SK-N-SH (cell line): Measurements from ENCODE around the gene CLDN16. TPM values are rescaled to one million over a fixed set of nuclear protein-coding genes. Genes with fewer than 3 reads are reported as not detected.

Source experiments
- CTCF ChIA-PET: fragments of 300-600, 350-600 bp; formaldehyde crosslinking; extraction: SDS; loops from one replicate; lab custom pipeline; 2021; lab: Yijun Ruan, JAX
- POLR2A ChIA-PET: fragments of 350-600 bp; sonication (Branson Sonifier 250); formaldehyde crosslinking; extraction: SDS; loops from one replicate; lab custom pipeline; 2020; ENCODE audit warnings: antibody characterized with exemption, inconsistent platforms; lab: Yijun Ruan, JAX
- DNase-seq: peaks from one replicate; pipeline ENCODE4 v3.0.0; 2012
- H2AFZ ChIP-seq: fragments of 200-600 bp; sonication (generic); 2 replicates; pipeline ENCODE4 v1.8.1; 2016; ENCODE audit warnings: antibody characterized with exemption, mild to moderate bottlenecking, low read depth
- H3F3A ChIP-seq: fragments of 200-600 bp; sonication (generic); replicated peaks from 2 replicates; pipeline ENCODE3; 2016; ENCODE audit warnings: antibody characterized with exemption, mild to moderate bottlenecking; ENCODE audit not compliant: insufficient read depth
- H3K27ac ChIP-seq, 2 experiments: fragments of 200-500 bp in 1 of 2; fragments of 200-600 bp in 1 of 2; sonication (Bioruptor generic) in 1 of 2; sonication (generic), shearing (Covaris generic) in 1 of 2; 2 replicates each; pipeline versions ENCODE4 v1.5.1 to v1.6.1; 2014 to 2016; ENCODE audit warnings: low read depth in 2 of 2, inconsistent platforms in 1 of 2, low read length in 1 of 2, mild to moderate bottlenecking in 1 of 2, mixed read lengths in 1 of 2
- H3K27me3 ChIP-seq: fragments of 200-600 bp; sonication (generic), shearing (Covaris generic); 2 replicates; pipeline ENCODE4 v1.6.1; 2016; ENCODE audit warnings: mixed run types; ENCODE audit not compliant: insufficient read depth
- H3K36me3 ChIP-seq, 2 experiments: fragments of 200-500 bp in 1 of 2; fragments of 200-600 bp in 1 of 2; sonication (Bioruptor generic) in 1 of 2; sonication (generic) in 1 of 2; replicated peaks in 1 of 2; 2 replicates each; pipeline versions ENCODE3 to v1.5.1; 2014 to 2016; ENCODE audit warnings: low read length in 1 of 2, mild to moderate bottlenecking in 1 of 2; ENCODE audit not compliant: insufficient read depth in 2 of 2, control insufficient read depth in 1 of 2
- H3K4me1 ChIP-seq, 2 experiments: fragments of 200-500 bp in 1 of 2; fragments of 200-600 bp in 1 of 2; sonication (Bioruptor generic) in 1 of 2; sonication (generic), shearing (Covaris generic) in 1 of 2; 2 replicates each; pipeline versions ENCODE4 v1.5.1 to v1.6.1; 2014 to 2016; ENCODE audit warnings: low read depth in 1 of 2, low read length in 1 of 2, mixed run types in 1 of 2; ENCODE audit not compliant: insufficient read depth in 2 of 2, control insufficient read depth in 1 of 2
- H3K4me2 ChIP-seq: fragments of 200-600 bp; sonication (generic), shearing (Covaris generic); 2 replicates; pipeline ENCODE4 v1.6.1; 2017; ENCODE audit warnings: mixed run types
- H3K4me3 ChIP-seq, 2 experiments: fragments of 200-500 bp in 1 of 2; fragments of 200-600 bp in 1 of 2; sonication (Bioruptor generic) in 1 of 2; sonication (generic), shearing (Covaris generic) in 1 of 2; 2 replicates each; pipeline versions ENCODE4 v1.5.1 to v1.8.1; 2014 to 2016; ENCODE audit warnings: low read depth in 2 of 2, inconsistent platforms in 1 of 2, low read length in 1 of 2, mild to moderate bottlenecking in 1 of 2, mixed read lengths in 1 of 2, moderate library complexity in 1 of 2
- H3K79me2 ChIP-seq: fragments of 200-600 bp; sonication (generic); 2 replicates; pipeline ENCODE4 v1.8.1; 2017; ENCODE audit warnings: mild to moderate bottlenecking; ENCODE audit not compliant: insufficient read depth
- H3K9ac ChIP-seq: fragments of 200-600 bp; sonication (generic); 2 replicates; pipeline ENCODE4 v1.6.1; 2017; ENCODE audit warnings: mixed run types
- H3K9me2 ChIP-seq: fragments of 200-600 bp; sonication (generic); 2 replicates; pipeline ENCODE4 v1.6.1; 2017; ENCODE audit warnings: mixed run types
- H3K9me3 ChIP-seq: fragments of 200-600 bp; sonication (generic); 2 replicates; pipeline ENCODE4 v1.6.1; 2017; ENCODE audit warnings: mixed run types, mild to moderate bottlenecking, moderate library complexity
- H4K20me1 ChIP-seq: fragments of 200-600 bp; sonication (generic); 2 replicates; pipeline ENCODE4 v1.6.1; 2017; ENCODE audit warnings: mild to moderate bottlenecking, mixed run types; ENCODE audit not compliant: insufficient read depth
- ELF1 ChIP-seq: IDR thresholded peaks from 2 replicates; pipeline ENCODE4 v1.4.0; 2012
- JUND ChIP-seq: IDR thresholded peaks from 2 replicates; pipeline ENCODE4 v1.4.0; 2012
- MEF2A ChIP-seq: IDR thresholded peaks from 2 replicates; pipeline ENCODE4 v1.4.0; 2012; ENCODE audit warnings: low read depth, borderline replicate concordance
- NFIC ChIP-seq: IDR thresholded peaks from 2 replicates; pipeline ENCODE4 v1.4.0; 2012; ENCODE audit warnings: borderline replicate concordance
- NRF1 ChIP-seq: IDR thresholded peaks from 2 replicates; pipeline ENCODE4 v1.6.1; 2012; ENCODE audit warnings: low read depth, mild to moderate bottlenecking, low read length
- RCOR1 ChIP-seq: fragments of 150-350 bp; IDR thresholded peaks from 2 replicates; pipeline ENCODE4 v1.6.1; 2017; ENCODE audit warnings: antibody characterized with exemption, low read length
- RFX5 ChIP-seq: IDR thresholded peaks from 2 replicates; pipeline ENCODE4 v1.6.1; 2012; ENCODE audit warnings: mild to moderate bottlenecking, improper control_type of control experiment, low read length
- SIN3A ChIP-seq: IDR thresholded peaks from 2 replicates; pipeline ENCODE4 v1.6.1; 2012; ENCODE audit warnings: low read depth, mild to moderate bottlenecking, low read length, moderate library complexity, borderline replicate concordance
- TAF1 ChIP-seq: IDR thresholded peaks from 2 replicates; pipeline ENCODE4 v1.6.1; 2012; ENCODE audit warnings: low read depth, mild to moderate bottlenecking, low read length, moderate library complexity, borderline replicate concordance
- WGBS: methylation state at CpG from one replicate; pipeline ENCODE4 v1.1.6; 2017; ENCODE audit warnings: low lambda C conversion rate; 5-methylcytosine and 5-hydroxymethylcytosine counted together
- polyA plus RNA-seq, 3 experiments: library from polyadenylated mRNA; depleted of rRNA; stranded (reverse); fragments of >200 nt; gene quantifications; 2 replicates each; pipeline ENCODE4 v1.2.3, GENCODE V29; 2012
- TF ChIP-seq, protein P1 (sequence below): fragments of 150-350 bp; IDR thresholded peaks from 2 replicates; pipeline ENCODE4 v1.6.1; 2016; ENCODE audit warnings: mild to moderate bottlenecking, low read depth, low read length
- TF ChIP-seq, protein P2 (sequence below): fragments of 200-600 bp; sonication (generic); IDR thresholded peaks from 2 replicates; pipeline ENCODE4 v1.6.1; 2017; ENCODE audit warnings: antibody characterized with exemption, mild to moderate bottlenecking, moderate library complexity

The CLDN16 gene
- polyA plus RNA-seq, 1 of the 3 experiments (the other 2 are of a cell fraction) = 0.02 TPM

GRCh38 chr3:190436331-190436730 is 48.4 kb downstream of the CLDN16 start (continued):
- TF ChIP-seq, protein P1, sequence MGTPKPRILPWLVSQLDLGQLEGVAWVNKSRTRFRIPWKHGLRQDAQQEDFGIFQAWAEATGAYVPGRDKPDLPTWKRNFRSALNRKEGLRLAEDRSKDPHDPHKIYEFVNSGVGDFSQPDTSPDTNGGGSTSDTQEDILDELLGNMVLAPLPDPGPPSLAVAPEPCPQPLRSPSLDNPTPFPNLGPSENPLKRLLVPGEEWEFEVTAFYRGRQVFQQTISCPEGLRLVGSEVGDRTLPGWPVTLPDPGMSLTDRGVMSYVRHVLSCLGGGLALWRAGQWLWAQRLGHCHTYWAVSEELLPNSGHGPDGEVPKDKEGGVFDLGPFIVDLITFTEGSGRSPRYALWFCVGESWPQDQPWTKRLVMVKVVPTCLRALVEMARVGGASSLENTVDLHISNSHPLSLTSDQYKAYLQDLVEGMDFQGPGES = no peak
- no peak for TF ChIP-seq SIN3A
- TF ChIP-seq TAF1 = no peak
- TF ChIP-seq RCOR1 = no peak

- ChIA-PET POLR2A (no interaction called here), CTCF (no interaction called here)
- 40% methylated on average over 1 of the region's 1 CpG for WGBS
Observed at GRCh38 chr3:190442240-190442639, 54.3 kb downstream of the CLDN16 start.

DNA sequence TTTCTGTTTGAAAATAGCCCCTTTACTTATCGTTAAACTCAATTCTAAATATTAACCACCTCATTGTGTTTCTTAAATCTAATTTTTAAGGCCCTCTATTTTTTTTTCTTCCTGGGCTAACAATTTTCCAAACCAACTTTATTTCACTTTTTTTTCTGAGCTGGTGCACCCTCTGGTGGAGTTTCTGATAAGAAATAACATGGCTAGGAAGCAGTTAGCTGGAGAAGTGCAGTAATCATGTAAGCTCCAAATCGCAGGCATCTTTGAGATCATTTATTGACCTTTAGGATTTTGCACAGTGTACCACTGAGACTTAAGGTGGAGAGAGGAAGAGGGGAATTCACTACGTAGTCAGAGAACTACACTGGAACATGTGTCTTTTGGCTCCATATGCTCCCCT is 55.3 kb downstream of the CLDN16 start:
- H3K79me2 ChIP-seq = no peaks in the 10 kb centered on the region
- CTCF ChIA-PET = no interaction called here
- H3F3A ChIP-seq = no peaks in the 10 kb centered on the region
- POLR2A ChIA-PET = no interaction called here
- no peak overlapping the region for H3K27ac ChIP-seq
- no peak for DNase-seq
- no peak overlapping the region for H3K4me3 ChIP-seq
- no peaks in the 10 kb centered on the region for H3K36me3 ChIP-seq
- 19% methylated on average over 3 of the region's 3 CpGs for WGBS
- no peaks in the 10 kb centered on the region for H3K9me2 ChIP-seq
- no peak overlapping the region for H2AFZ ChIP-seq
- no peak overlapping the region for H3K4me2 ChIP-seq
- H3K4me1 ChIP-seq = no peaks in the 10 kb centered on the region; a peak in 1 of 4 replicates
- peaks cover 5% of the 10 kb centered on the region; the same call in 1 of the 2 replicates for H3K27me3 ChIP-seq
- TF ChIP-seq MEF2A (no peak), NFIC (no peak), JUND (no peak), RCOR1 (no peak)
- TF ChIP-seq, protein P2, sequence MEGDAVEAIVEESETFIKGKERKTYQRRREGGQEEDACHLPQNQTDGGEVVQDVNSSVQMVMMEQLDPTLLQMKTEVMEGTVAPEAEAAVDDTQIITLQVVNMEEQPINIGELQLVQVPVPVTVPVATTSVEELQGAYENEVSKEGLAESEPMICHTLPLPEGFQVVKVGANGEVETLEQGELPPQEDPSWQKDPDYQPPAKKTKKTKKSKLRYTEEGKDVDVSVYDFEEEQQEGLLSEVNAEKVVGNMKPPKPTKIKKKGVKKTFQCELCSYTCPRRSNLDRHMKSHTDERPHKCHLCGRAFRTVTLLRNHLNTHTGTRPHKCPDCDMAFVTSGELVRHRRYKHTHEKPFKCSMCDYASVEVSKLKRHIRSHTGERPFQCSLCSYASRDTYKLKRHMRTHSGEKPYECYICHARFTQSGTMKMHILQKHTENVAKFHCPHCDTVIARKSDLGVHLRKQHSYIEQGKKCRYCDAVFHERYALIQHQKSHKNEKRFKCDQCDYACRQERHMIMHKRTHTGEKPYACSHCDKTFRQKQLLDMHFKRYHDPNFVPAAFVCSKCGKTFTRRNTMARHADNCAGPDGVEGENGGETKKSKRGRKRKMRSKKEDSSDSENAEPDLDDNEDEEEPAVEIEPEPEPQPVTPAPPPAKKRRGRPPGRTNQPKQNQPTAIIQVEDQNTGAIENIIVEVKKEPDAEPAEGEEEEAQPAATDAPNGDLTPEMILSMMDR = peak; percentile 53
- no peaks in the 10 kb centered on the region for H4K20me1 ChIP-seq
- no peaks in the 10 kb centered on the region for H3K9me3 ChIP-seq
- H3K9ac ChIP-seq = no peak overlapping the region

More at GRCh38 chr3:190442240-190442639, 54.3 kb downstream of the CLDN16 start:
- Histone ChIP-seq H2AFZ (no peak overlapping the region), H3K4me1 (no peaks in the 10 kb centered on the region; a peak in 1 of 4 replicates), H3K27me3 (peaks cover 5% of the 10 kb centered on the region; the same call in 1 of the 2 replicates), H3K4me2 (no peak overlapping the region), H4K20me1 (no peaks in the 10 kb centered on the region), H3K36me3 (no peaks in the 10 kb centered on the region), H3K4me3 (no peak overlapping the region), H3K27ac (no peak overlapping the region), H3F3A (no peaks in the 10 kb centered on the region), H3K9me3 (no peaks in the 10 kb centered on the region), H3K9me2 (no peaks in the 10 kb centered on the region), H3K9ac (no peak overlapping the region), H3K79me2 (no peaks in the 10 kb centered on the region)
- DNase-seq = no peak
- TF ChIP-seq NRF1 (no peak), RFX5 (no peak), ELF1 (no peak)
